NCI-H2171 (cell line): Measurements from ENCODE around the gene MAGED4B.
"Not testable (repeated sequence)": the region's sequence is repeated elsewhere in the genome, so short reads cannot be mapped to it uniquely, and the experiment has no call there.

Experiments used
- DNase-seq: peaks from one replicate; lab custom pipeline; 2025; lab: John Stamatoyannopoulos, UW

MAGED4B gene, protein sequence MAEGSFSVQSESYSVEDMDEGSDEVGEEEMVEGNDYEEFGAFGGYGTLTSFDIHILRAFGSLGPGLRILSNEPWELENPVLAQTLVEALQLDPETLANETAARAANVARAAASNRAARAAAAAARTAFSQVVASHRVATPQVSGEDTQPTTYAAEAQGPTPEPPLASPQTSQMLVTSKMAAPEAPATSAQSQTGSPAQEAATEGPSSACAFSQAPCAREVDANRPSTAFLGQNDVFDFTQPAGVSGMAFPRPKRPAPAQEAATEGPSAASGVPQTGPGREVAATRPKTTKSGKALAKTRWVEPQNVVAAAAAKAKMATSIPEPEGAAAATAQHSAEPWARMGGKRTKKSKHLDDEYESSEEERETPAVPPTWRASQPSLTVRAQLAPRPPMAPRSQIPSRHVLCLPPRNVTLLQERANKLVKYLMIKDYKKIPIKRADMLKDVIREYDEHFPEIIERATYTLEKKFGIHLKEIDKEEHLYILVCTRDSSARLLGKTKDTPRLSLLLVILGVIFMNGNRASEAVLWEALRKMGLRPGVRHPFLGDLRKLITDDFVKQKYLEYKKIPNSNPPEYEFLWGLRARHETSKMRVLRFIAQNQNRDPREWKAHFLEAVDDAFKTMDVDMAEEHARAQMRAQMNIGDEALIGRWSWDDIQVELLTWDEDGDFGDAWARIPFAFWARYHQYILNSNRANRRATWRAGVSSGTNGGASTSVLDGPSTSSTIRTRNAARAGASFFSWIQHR

DNA sequence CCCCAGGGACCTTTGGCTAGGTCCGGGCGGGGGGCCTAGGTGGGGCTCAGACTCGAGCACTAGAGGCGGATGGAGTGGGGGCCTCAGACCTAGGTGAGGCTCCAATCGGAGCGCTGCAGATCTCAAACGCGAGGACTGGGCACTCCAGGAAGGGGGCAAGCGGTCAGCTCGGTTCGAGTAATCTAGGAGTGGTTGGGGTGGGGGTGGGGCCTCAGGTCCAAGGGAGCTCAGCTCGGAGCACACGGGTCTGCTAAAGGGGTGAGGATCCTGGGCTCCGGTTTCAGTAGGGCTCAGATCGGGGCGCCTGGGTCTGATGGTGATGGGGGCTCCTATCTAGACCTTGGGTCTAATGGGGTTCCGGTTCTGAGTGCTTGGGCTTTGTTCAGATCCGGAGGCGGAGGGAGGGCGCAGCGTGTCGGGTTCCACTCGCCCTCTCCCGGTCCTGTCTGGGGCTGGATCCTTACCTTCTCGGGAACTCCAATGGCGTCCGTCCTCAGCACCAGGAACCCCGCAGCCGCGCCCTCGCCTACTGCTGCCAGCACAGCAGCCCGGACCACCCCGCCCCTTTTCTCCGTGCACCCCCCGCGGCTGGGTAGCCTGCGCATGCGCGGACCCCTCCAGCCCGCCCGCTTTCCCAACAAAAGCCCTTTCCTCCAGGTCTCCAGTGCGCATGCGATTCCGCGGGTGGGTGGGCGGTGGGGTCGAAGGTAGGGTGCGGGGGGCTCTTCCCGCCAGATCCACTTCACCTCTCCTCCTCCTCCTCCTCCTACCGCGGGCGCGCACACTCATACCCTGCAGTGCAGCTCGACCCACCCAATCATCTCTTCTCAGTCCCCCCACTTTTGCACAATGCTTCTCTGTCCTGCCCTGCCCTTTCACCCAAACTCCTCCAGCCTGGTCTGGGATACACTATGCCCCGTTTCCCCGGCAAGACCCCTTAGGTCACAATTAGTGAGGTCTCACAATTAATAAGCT lies at the start of gene MAGED4B:
Gene MAGED4B, minus strand, starts transcription at position 518 of the 975 bp plus-strand sequence. CDS start 1,011 bp downstream, outside the sequence.
- DNase-seq = not testable (repeated sequence)

GRCh38 chrX:52118262-52118661 lies 49.3 kb upstream of the MAGED4B start:
- no peak for DNase-seq

GRCh38 chrX:52082578-52082977 lies 13.6 kb upstream of the MAGED4B start:
- DNase-seq = no peak

- DNase-seq = no peak
Observed at GRCh38 chrX:52078131-52078530, 9.1 kb upstream of the MAGED4B start.

DNA sequence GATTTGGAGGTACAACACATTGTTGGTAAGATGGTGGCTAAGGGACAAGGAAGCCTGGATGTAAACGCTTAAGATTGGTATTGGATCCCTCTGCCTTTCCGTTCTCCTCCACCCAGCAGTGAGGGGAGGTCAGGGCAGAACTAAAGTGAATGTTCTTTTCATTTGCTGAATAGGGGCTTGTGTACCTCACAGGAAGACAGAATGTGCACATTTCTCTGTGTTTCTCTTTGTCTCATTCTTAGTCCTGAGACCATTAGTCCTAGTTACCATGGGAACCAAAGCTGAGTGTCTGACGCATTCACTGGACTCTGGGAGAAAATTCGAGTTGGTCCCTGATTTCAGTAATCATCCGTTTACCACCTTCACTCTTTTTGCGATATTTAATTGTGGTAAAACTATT lies 26.7 kb downstream of the MAGED4B start:
- DNase-seq = not testable (repeated sequence)

GRCh38 chrX:52034211-52034610 lies 34.8 kb downstream of the MAGED4B start:
- DNase-seq = no peak

DNA sequence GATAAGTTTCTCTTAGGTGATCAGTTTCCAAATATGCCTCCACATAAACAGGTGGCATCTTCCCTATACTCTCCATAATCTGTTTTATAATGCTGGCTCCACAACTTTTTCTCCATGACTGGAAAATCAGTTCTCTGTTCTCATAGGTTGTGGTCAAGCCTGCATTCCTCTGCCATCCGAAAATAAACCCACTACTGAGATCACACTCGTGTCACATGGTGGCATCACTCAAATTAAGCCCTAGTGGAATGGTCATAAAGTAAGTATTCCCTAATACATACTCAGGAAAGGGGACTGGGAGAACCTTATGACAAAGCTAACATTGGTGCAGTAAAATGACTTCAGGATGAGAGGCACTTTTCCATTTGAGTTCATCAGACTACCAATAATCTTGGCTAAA lies 37.6 kb downstream of the MAGED4B start:
- no peak for DNase-seq

- no peak for DNase-seq
Observed at GRCh38 chrX:52015794-52016193, 53.2 kb downstream of the MAGED4B start.
